DOHH2 (cell line): ENCODE data around the gene PTPRN2.
"Not testable (repeated sequence)": the region's sequence is repeated elsewhere in the genome, so short reads cannot be mapped to it uniquely, and the experiment has no call there.

Source experiments
- H3F3A ChIP-seq: fragments of 200-600 bp; sonication (generic), shearing (Covaris generic); 2 replicates; pipeline ENCODE4 v1.6.0; 2016; ENCODE audit warnings: antibody characterized with exemption, mild to moderate bottlenecking; ENCODE audit not compliant: control insufficient read depth, insufficient read depth
- H3K27ac ChIP-seq: fragments of 200-600 bp; sonication (generic); 2 replicates; pipeline ENCODE4 v1.5.1; 2014; ENCODE audit warnings: low read depth, mild to moderate bottlenecking, low read length, moderate library complexity
- H3K27me3 ChIP-seq: fragments of 200-600 bp; sonication (generic); 2 replicates; pipeline ENCODE4 v1.6.1; 2014; ENCODE audit warnings: mild to moderate bottlenecking, low read length, mixed read lengths; ENCODE audit not compliant: control insufficient read depth
- H3K36me3 ChIP-seq: fragments of 200-600 bp; sonication (generic); 2 replicates; pipeline ENCODE4 v1.6.1; 2014; ENCODE audit warnings: mild to moderate bottlenecking, low read length, moderate library complexity, mixed read lengths; ENCODE audit not compliant: control insufficient read depth
- H3K4me1 ChIP-seq: fragments of 200-600 bp; sonication (generic); 2 replicates; pipeline ENCODE4 v1.6.1; 2014; ENCODE audit warnings: mild to moderate bottlenecking, low read length, mixed read lengths; ENCODE audit not compliant: control insufficient read depth
- H3K4me2 ChIP-seq: fragments of 200-600 bp; sonication (generic); 2 replicates; pipeline ENCODE4 v1.6.0; 2014; ENCODE audit warnings: mild to moderate bottlenecking, low read length, moderate library complexity
- H3K4me3 ChIP-seq: fragments of 200-600 bp; sonication (generic); 2 replicates; pipeline ENCODE4 v1.5.1; 2014; ENCODE audit warnings: mild to moderate bottlenecking, low read length, mixed read lengths
- H3K79me2 ChIP-seq: fragments of 200-600 bp; sonication (generic); 2 replicates; pipeline ENCODE4 v1.6.1; 2014; ENCODE audit warnings: mild to moderate bottlenecking, low read length, mixed read lengths; ENCODE audit not compliant: control insufficient read depth
- H3K9me2 ChIP-seq: fragments of 200-600 bp; sonication (generic); replicated peaks from 2 replicates; pipeline ENCODE4 v1.6.1; 2014; ENCODE audit warnings: mild to moderate bottlenecking, low read length, mixed read lengths; ENCODE audit not compliant: control insufficient read depth
- H3K9me3 ChIP-seq: fragments of 200-600 bp; sonication (generic); 2 replicates; pipeline ENCODE4 v1.6.1; 2014; ENCODE audit warnings: antibody characterized with exemption, low read length, mixed read lengths; ENCODE audit not compliant: control insufficient read depth, insufficient read depth
- H4K20me1 ChIP-seq: fragments of 200-600 bp; sonication (generic); 2 replicates; pipeline ENCODE4 v1.6.0; 2014; ENCODE audit warnings: low read depth, mild to moderate bottlenecking, antibody characterized with exemption, low read length, moderate library complexity; ENCODE audit not compliant: control insufficient read depth, insufficient read depth
- CTCF ChIP-seq: fragments of 200-600 bp; sonication (generic); IDR thresholded peaks from one replicate; pipeline ENCODE4 v1.5.1; 2014; ENCODE audit warnings: antibody characterized with exemption, mild to moderate bottlenecking, low read depth, low read length; ENCODE audit not compliant: poor library complexity, severe bottlenecking
- EZH2phosphoT487 ChIP-seq: fragments of 200-600 bp; sonication (generic); IDR thresholded peaks from 2 replicates; pipeline ENCODE4 v1.6.1; 2017; ENCODE audit warnings: borderline replicate concordance, mild to moderate bottlenecking, antibody characterized with exemption, low read length, moderate library complexity, mixed read lengths

The PTPRN2 gene

GRCh38 chr7:158348446-158348845 lies 239.2 kb downstream of the PTPRN2 start:
- Histone ChIP-seq H3K4me3 (no peak overlapping the region), H3K4me1 (no peaks in the 10 kb centered on the region), H4K20me1 (no peaks in the 10 kb centered on the region), H3K36me3 (no peaks in the 10 kb centered on the region), H3K4me2 (no peak overlapping the region), H3K9me2 (no peaks in the 10 kb centered on the region), H3K27me3 (no peaks in the 10 kb centered on the region), H3F3A (no peaks in the 10 kb centered on the region), H3K9me3 (peaks cover 11% of the 10 kb centered on the region; the same call in 1 of the 2 replicates), H3K27ac (no peak overlapping the region), H3K79me2 (no peaks in the 10 kb centered on the region)
- TF ChIP-seq CTCF (no peak), EZH2phosphoT487 (no peak)

DNA sequence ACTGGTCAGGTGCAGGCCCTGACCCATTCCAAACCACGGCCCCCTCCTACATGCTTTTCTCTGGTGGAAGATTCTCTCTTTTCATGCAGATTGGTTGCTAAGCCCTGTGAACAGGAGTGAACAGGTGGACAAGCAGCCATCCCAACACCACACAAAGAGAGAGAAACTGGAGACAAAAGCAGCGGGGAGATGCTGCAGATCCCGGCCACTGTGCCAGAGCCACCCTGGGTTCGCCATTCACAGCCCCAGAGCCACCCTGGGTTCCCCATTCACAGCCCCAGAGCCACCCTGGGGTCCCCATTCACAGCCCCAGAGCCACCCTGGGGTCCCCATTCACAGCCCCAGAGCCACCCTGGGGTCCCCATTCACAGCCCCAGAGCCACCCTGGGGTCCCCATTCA lies 239.6 kb downstream of the PTPRN2 start:
- H3K79me2 ChIP-seq, H3K4me1 ChIP-seq, H3K4me3 ChIP-seq, H3K4me2 ChIP-seq, H3K27ac ChIP-seq, H3F3A ChIP-seq, H4K20me1 ChIP-seq, H3K36me3 ChIP-seq, H3K27me3 ChIP-seq, H3K9me2 ChIP-seq: not testable (repeated sequence)
- H3K9me3 ChIP-seq = peaks cover 15% of the 10 kb centered on the region

GRCh38 chr7:158345731-158346130 lies 241.9 kb downstream of the PTPRN2 start:
- H3K4me1 ChIP-seq = no peaks in the 10 kb centered on the region
- H4K20me1 ChIP-seq = no peaks in the 10 kb centered on the region
- H3K36me3 ChIP-seq = no peaks in the 10 kb centered on the region
- no peak for TF ChIP-seq EZH2phosphoT487
- no peak for TF ChIP-seq CTCF
- no peak overlapping the region for H3K4me3 ChIP-seq
- H3K27me3 ChIP-seq = no peaks in the 10 kb centered on the region
- H3F3A ChIP-seq = no peaks in the 10 kb centered on the region
- no peaks in the 10 kb centered on the region for H3K79me2 ChIP-seq
- H3K9me3 ChIP-seq = peaks cover 27% of the 10 kb centered on the region
- H3K9me2 ChIP-seq = no peaks in the 10 kb centered on the region
- no peak overlapping the region for H3K4me2 ChIP-seq
- H3K27ac ChIP-seq = no peak overlapping the region

- Histone ChIP-seq H4K20me1 (no peaks in the 10 kb centered on the region), H3K4me2 (no peak overlapping the region), H3K27me3 (no peaks in the 10 kb centered on the region), H3K4me1 (no peaks in the 10 kb centered on the region), H3K79me2 (no peaks in the 10 kb centered on the region), H3K4me3 (no peak overlapping the region), H3K9me2 (no peaks in the 10 kb centered on the region), H3F3A (no peaks in the 10 kb centered on the region), H3K9me3 (peaks cover 27% of the 10 kb centered on the region), H3K36me3 (no peaks in the 10 kb centered on the region), H3K27ac (no peak overlapping the region)
- TF ChIP-seq EZH2phosphoT487 (no peak), CTCF (no peak)
These were observed 242.8 kb downstream of the PTPRN2 start for GRCh38 chr7:158344706-158345300.
